Brain microvascular endothelial cell (primary cell): Measurements from ENCODE around the gene MICAL1.
A peak's percentile ranks its signal among the peaks of the same experiment; 100 is the strongest.

Experiments used
- DNase-seq: peaks from one replicate; pipeline ENCODE4 v3.0.0-alpha.2; 2020
- H3K27ac ChIP-seq: fragments of 250-450 bp; sonication (Bioruptor Pico); 2 replicates; pipeline ENCODE4 v1.5.1; 2020; ENCODE audit warnings: mild to moderate bottlenecking, moderate library complexity
- H3K27me3 ChIP-seq: fragments of 250-450 bp; sonication (Bioruptor Pico); replicated peaks from 2 replicates; pipeline ENCODE4 v1.5.1; 2020; ENCODE audit warnings: mild to moderate bottlenecking
- H3K36me3 ChIP-seq: fragments of 250-450 bp; sonication (Bioruptor Pico); replicated peaks from 2 replicates; pipeline ENCODE4 v1.5.1; 2020; ENCODE audit warnings: mild to moderate bottlenecking
- H3K4me3 ChIP-seq: 2 replicates; pipeline ENCODE4 v1.5.1; 2011; ENCODE audit warnings: low read depth, mild to moderate bottlenecking, control low read depth, low read length, moderate library complexity
- CTCF ChIP-seq: IDR thresholded peaks from 2 replicates; pipeline ENCODE4 v1.5.1; 2011; ENCODE audit warnings: low read depth, mild to moderate bottlenecking, moderate library complexity, low read length, control low read depth, inconsistent platforms; ENCODE audit errors: missing control alignments
- in situ Hi-C: cut with HindIII; loops from 2 replicates; pipeline ENCODE4 v1.10.0; 2017; ENCODE audit warnings: low sequenced_read_pairs, low pct_ligation_motif_present

Gene MICAL1

GRCh38 chr6:109440331-109441068 is 15.1 kb downstream of the MICAL1 start, which contains the start of the genes PPIL6 and SMPD2:
Gene PPIL6 (minus strand): TSS chr6:109440628. CDS start chr6:109440590, 38 bp downstream.
Gene SMPD2 (plus strand): TSS chr6:109440724. CDS start chr6:109441122, 398 bp downstream.
- Histone ChIP-seq H3K27ac (peak within 1 kb of the TSS; percentile 83), H3K36me3 (peaks cover 23% of the 10 kb centered on the region), H3K4me3 (peak within 1 kb of the TSS; percentile 80), H3K27me3 (no peaks in the 10 kb centered on the region)
- TF ChIP-seq CTCF, result peak; percentile 31
- peak; percentile 81 for DNase-seq
- in situ Hi-C loops, result no loop called here

GRCh38 chr6:109436041-109436440 is 19.5 kb downstream of the MICAL1 start:
- Histone ChIP-seq H3K27me3 (no peaks in the 10 kb centered on the region), H3K4me3 (no peak overlapping the region), H3K27ac (no peak overlapping the region), H3K36me3 (no peaks in the 10 kb centered on the region)
- TF ChIP-seq CTCF, result no peak
- in situ Hi-C loops, result no loop called here
- DNase-seq, result no peak

- H3K27ac ChIP-seq, result no peak overlapping the region
- H3K27me3 ChIP-seq, result no peaks in the 10 kb centered on the region
- H3K4me3 ChIP-seq, result no peak overlapping the region
- in situ Hi-C loops, result no loop called here
- no peaks in the 10 kb centered on the region for H3K36me3 ChIP-seq
- no peak for TF ChIP-seq CTCF
- no peak for DNase-seq
Measured at GRCh38 chr6:109434456-109434855, 21.1 kb downstream of the MICAL1 start.

GRCh38 chr6:109429496-109429895 is 26.1 kb downstream of the MICAL1 start:
- Histone ChIP-seq H3K27me3 (no peaks in the 10 kb centered on the region), H3K36me3 (no peaks in the 10 kb centered on the region), H3K4me3 (no peak overlapping the region), H3K27ac (no peak overlapping the region)
- no peak for DNase-seq
- no peak for TF ChIP-seq CTCF
- in situ Hi-C loops, result no loop called here

- in situ Hi-C loops, result no loop called here
- no peak for TF ChIP-seq CTCF
- Histone ChIP-seq H3K27ac (no peak overlapping the region), H3K27me3 (no peaks in the 10 kb centered on the region), H3K36me3 (no peaks in the 10 kb centered on the region), H3K4me3 (no peak overlapping the region)
- DNase-seq, result no peak
Measured at GRCh38 chr6:109428889-109429477, 26.6 kb downstream of the MICAL1 start.

- Histone ChIP-seq H3K4me3 (no peak overlapping the region), H3K27ac (no peak overlapping the region), H3K27me3 (no peaks in the 10 kb centered on the region), H3K36me3 (no peaks in the 10 kb centered on the region)
- no peak for TF ChIP-seq CTCF
- no peak for DNase-seq
- in situ Hi-C loops, result no loop called here
Measured at GRCh38 chr6:109424946-109425345, 30.6 kb downstream of the MICAL1 start.
